GM23338 (cell line): ENCODE results near the gene MAGI1. TPM values are rescaled to one million over a fixed set of nuclear protein-coding genes. Genes with fewer than 3 reads are reported as not detected.
"Not testable (repeated sequence)": the region's sequence is repeated elsewhere in the genome, so short reads cannot be mapped to it uniquely, and the experiment has no call there.

Experiments
- ATAC-seq: fragments of 200-7000 bp; cut with Tn5 transposase; 3 replicates; pipeline ENCODE4 v1.9.1; 2020
- DNase-seq: peaks from one replicate; pipeline ENCODE4 v3.0.0-alpha.2; 2015; ENCODE audit warnings: low spot score
- H2AFZ ChIP-seq: fragments of 200-600 bp; sonication (generic); 2 replicates; pipeline ENCODE4 v1.8.0; 2016; ENCODE audit warnings: antibody characterized with exemption, mild to moderate bottlenecking, moderate library complexity
- H3F3A ChIP-seq: fragments of 200-600 bp; sonication (generic); replicated peaks from 2 replicates; pipeline ENCODE4 v1.8.0; 2017; ENCODE audit warnings: antibody characterized with exemption, mixed run types, low read depth
- H3K27ac ChIP-seq: fragments of 200-600 bp; sonication (generic); 2 replicates; pipeline ENCODE4 v1.6.1; 2016; ENCODE audit warnings: low read depth
- H3K27me3 ChIP-seq: fragments of 200-600 bp; sonication (generic); 2 replicates; pipeline ENCODE4 v1.8.0; 2016; ENCODE audit warnings: mild to moderate bottlenecking, mixed run types, moderate library complexity; ENCODE audit not compliant: insufficient read depth
- H3K36me3 ChIP-seq: fragments of 200-600 bp; sonication (generic); 2 replicates; pipeline ENCODE4 v1.8.0; 2016; ENCODE audit warnings: mild to moderate bottlenecking; ENCODE audit not compliant: insufficient read depth
- H3K4me1 ChIP-seq: fragments of 200-600 bp; sonication (generic); 2 replicates; pipeline ENCODE4 v1.8.0; 2016; ENCODE audit warnings: mild to moderate bottlenecking, moderate library complexity; ENCODE audit not compliant: insufficient read depth
- H3K4me2 ChIP-seq: fragments of 200-600 bp; sonication (generic); 2 replicates; pipeline ENCODE4 v1.7.1; 2017; ENCODE audit warnings: mixed run types
- H3K4me3 ChIP-seq: fragments of 200-600 bp; sonication (generic); 2 replicates; pipeline ENCODE4 v1.6.1; 2016; ENCODE audit warnings: mixed run types
- H3K79me2 ChIP-seq: fragments of 200-600 bp; sonication (generic); replicated peaks from 2 replicates; pipeline ENCODE4 v1.8.0; 2017; ENCODE audit warnings: mild to moderate bottlenecking; ENCODE audit not compliant: insufficient read depth
- H3K9me2 ChIP-seq: fragments of 200-600 bp; sonication (generic); 2 replicates; pipeline ENCODE4 v1.8.0; 2017; ENCODE audit not compliant: insufficient read depth
- H4K20me1 ChIP-seq: fragments of 200-600 bp; sonication (generic); replicated peaks from 2 replicates; pipeline ENCODE4 v1.8.0; 2017; ENCODE audit warnings: mild to moderate bottlenecking; ENCODE audit not compliant: insufficient read depth
- H3K27ac Mint-ChIP-seq: 2 replicates; pipeline ENCODE4 v1.8.0; 2020; ENCODE audit warnings: inconsistent platforms, mild to moderate bottlenecking, moderate library complexity, mixed read lengths
- H3K27me3 Mint-ChIP-seq: 3 replicates; pipeline ENCODE4 v1.8.0; 2022; ENCODE audit warnings: low read depth, mild to moderate bottlenecking, moderate library complexity, mixed read lengths, inconsistent platforms; ENCODE audit not compliant: insufficient read depth, poor library complexity
- H3K36me3 Mint-ChIP-seq: 3 replicates; pipeline ENCODE4 v1.8.0; 2021; ENCODE audit warnings: low read depth, mild to moderate bottlenecking, inconsistent platforms, moderate library complexity, mixed read lengths
- H3K4me1 Mint-ChIP-seq: 3 replicates; pipeline ENCODE4 v1.8.0; 2020; ENCODE audit warnings: mild to moderate bottlenecking, inconsistent platforms, mixed read lengths
- H3K4me3 Mint-ChIP-seq: 3 replicates; pipeline ENCODE4 v1.8.0; 2021; ENCODE audit warnings: moderate library complexity, mild to moderate bottlenecking, inconsistent platforms, mixed read lengths
- H3K9me3 Mint-ChIP-seq: 3 replicates; pipeline ENCODE4 v1.8.0; 2020; ENCODE audit warnings: moderate library complexity, mild to moderate bottlenecking, inconsistent platforms, mixed read lengths
- EZH2 ChIP-seq: fragments of 200-600 bp; sonication (generic); IDR thresholded peaks from one replicate; pipeline ENCODE4 v1.8.0; 2017; ENCODE audit warnings: antibody characterized with exemption, mild to moderate bottlenecking, low read depth; ENCODE audit not compliant: unreplicated experiment
- JUNB ChIP-seq: IDR thresholded peaks from one replicate; pipeline ENCODE4 v1.6.1; 2016; ENCODE audit warnings: antibody characterized with exemption; ENCODE audit not compliant: unreplicated experiment
- NANOG ChIP-seq: IDR thresholded peaks from 2 replicates; pipeline ENCODE4 v1.6.1; 2016; ENCODE audit warnings: antibody characterized with exemption, borderline replicate concordance
- POLR2AphosphoS5 ChIP-seq: IDR thresholded peaks from 2 replicates; pipeline ENCODE4 v1.6.1; 2016; ENCODE audit warnings: antibody characterized with exemption, low read depth
- STAT1 ChIP-seq: IDR thresholded peaks from one replicate; pipeline ENCODE4 v1.6.1; 2016; ENCODE audit warnings: antibody characterized with exemption; ENCODE audit not compliant: unreplicated experiment
- ZNF114 ChIP-seq: fragments of 250-450 bp; sonication (Bioruptor Pico); IDR thresholded peaks from 2 replicates; pipeline ENCODE4 v1.5.0; 2020; ENCODE audit warnings: mild to moderate bottlenecking, moderate library complexity
- polyA plus RNA-seq: library from polyadenylated mRNA; unstranded; fragments of >200 nt; fragmentation: Nextera tagmentation; extraction: Ambion mirVana; gene quantifications from 2 replicates; pipeline ENCODE4 v1.2.1, GENCODE V29; 2016
- total RNA-seq: library from RNA; depleted of rRNA; stranded (reverse); fragments of >200 nt; shearing (Covaris generic); gene quantifications from 2 replicates; pipeline ENCODE4 v1.2.3, GENCODE V29; 2014
- TF ChIP-seq, protein P1 (sequence below): IDR thresholded peaks from one replicate; pipeline ENCODE4 v1.6.1; 2018; ENCODE audit warnings: antibody characterized with exemption; ENCODE audit not compliant: unreplicated experiment
- TF ChIP-seq, protein P2 (sequence below): IDR thresholded peaks from 2 replicates; pipeline ENCODE4 v1.6.1; 2016; ENCODE audit warnings: antibody characterized with exemption
- TF ChIP-seq, protein P3 (sequence below): fragments of 250-450 bp; sonication (Bioruptor Pico); IDR thresholded peaks from 2 replicates; pipeline ENCODE4 v1.5.0; 2020; ENCODE audit warnings: mild to moderate bottlenecking, moderate library complexity

The MAGI1 gene
- total and polyA plus RNA-seq, 2 experiments from 2014 or later, result 27.4 to 71.2 TPM

DNA sequence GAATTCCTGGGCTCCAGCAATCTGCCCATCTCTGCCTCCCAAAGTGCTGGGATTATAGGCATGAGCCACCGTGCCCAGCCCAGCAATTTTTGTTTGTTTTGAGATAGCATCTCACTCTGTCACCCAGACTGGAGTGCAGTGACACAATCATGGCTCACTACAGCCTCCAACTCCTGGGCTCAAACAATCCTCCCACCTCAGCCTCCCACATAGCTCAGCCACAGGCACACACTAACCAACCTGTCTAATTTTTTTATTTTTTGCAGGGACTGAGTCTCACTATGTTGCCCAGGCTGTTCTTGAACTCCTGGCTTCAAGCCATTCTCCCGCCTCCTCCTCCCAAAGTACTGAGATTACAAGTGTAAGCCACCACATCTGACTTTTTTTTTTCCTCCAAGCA lies 7.6 kb upstream of the MAGI1 start:
- not testable (repeated sequence) for H3K79me2 ChIP-seq, H3K27ac Mint-ChIP-seq, H3F3A ChIP-seq, H3K9me2 ChIP-seq, H3K9me3 Mint-ChIP-seq, H3K4me2 ChIP-seq, H3K4me3 Mint-ChIP-seq, H4K20me1 ChIP-seq, H3K4me1 ChIP-seq, DNase-seq, H3K27ac ChIP-seq, H3K36me3 ChIP-seq, ATAC-seq, H3K4me3 ChIP-seq, H2AFZ ChIP-seq, H3K36me3 Mint-ChIP-seq, H3K27me3 ChIP-seq, H3K27me3 Mint-ChIP-seq
- peaks cover 10% of the 10 kb centered on the region for H3K4me1 Mint-ChIP-seq

DNA sequence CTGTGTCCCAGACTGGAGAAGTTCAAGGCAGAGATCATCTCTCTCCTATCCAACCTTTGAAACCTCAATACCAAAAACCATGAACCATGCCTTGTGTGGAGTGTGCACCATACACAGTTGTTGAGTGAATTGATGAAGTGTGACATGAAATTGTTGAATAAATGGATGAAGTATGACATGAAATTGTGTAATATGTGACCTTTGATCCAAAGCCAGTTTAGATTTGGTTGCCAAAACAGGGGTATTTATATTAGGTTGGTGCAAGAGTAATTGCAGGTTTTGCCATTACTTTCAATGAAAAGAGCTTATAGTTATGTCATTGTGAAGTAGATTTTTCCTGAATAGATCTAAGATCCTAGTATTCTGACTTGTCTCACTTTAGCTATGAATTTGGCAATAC lies 3.1 kb upstream of the MAGI1 start:
- Histone ChIP-seq H3K4me2 (no peak overlapping the region), H3K9me2 (no peaks in the 10 kb centered on the region), H3K27ac (no peak overlapping the region), H3K4me1 (peaks cover 5% of the 10 kb centered on the region; the same call in 1 of the 2 replicates), H3K79me2 (peaks cover 12% of the 10 kb centered on the region), H4K20me1 (no peaks in the 10 kb centered on the region), H3F3A (no peaks in the 10 kb centered on the region), H3K36me3 (no peaks in the 10 kb centered on the region), H3K27me3 (no peaks in the 10 kb centered on the region), H3K4me3 (no peak overlapping the region), H2AFZ (no peak overlapping the region)
- peaks cover 19% of the 10 kb centered on the region for H3K27me3 Mint-ChIP-seq
- TF ChIP-seq POLR2AphosphoS5, result no peak
- TF ChIP-seq, protein P1, sequence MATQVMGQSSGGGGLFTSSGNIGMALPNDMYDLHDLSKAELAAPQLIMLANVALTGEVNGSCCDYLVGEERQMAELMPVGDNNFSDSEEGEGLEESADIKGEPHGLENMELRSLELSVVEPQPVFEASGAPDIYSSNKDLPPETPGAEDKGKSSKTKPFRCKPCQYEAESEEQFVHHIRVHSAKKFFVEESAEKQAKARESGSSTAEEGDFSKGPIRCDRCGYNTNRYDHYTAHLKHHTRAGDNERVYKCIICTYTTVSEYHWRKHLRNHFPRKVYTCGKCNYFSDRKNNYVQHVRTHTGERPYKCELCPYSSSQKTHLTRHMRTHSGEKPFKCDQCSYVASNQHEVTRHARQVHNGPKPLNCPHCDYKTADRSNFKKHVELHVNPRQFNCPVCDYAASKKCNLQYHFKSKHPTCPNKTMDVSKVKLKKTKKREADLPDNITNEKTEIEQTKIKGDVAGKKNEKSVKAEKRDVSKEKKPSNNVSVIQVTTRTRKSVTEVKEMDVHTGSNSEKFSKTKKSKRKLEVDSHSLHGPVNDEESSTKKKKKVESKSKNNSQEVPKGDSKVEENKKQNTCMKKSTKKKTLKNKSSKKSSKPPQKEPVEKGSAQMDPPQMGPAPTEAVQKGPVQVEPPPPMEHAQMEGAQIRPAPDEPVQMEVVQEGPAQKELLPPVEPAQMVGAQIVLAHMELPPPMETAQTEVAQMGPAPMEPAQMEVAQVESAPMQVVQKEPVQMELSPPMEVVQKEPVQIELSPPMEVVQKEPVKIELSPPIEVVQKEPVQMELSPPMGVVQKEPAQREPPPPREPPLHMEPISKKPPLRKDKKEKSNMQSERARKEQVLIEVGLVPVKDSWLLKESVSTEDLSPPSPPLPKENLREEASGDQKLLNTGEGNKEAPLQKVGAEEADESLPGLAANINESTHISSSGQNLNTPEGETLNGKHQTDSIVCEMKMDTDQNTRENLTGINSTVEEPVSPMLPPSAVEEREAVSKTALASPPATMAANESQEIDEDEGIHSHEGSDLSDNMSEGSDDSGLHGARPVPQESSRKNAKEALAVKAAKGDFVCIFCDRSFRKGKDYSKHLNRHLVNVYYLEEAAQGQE, result no peak
- TF ChIP-seq JUNB, result no peak
- TF ChIP-seq, protein P2, sequence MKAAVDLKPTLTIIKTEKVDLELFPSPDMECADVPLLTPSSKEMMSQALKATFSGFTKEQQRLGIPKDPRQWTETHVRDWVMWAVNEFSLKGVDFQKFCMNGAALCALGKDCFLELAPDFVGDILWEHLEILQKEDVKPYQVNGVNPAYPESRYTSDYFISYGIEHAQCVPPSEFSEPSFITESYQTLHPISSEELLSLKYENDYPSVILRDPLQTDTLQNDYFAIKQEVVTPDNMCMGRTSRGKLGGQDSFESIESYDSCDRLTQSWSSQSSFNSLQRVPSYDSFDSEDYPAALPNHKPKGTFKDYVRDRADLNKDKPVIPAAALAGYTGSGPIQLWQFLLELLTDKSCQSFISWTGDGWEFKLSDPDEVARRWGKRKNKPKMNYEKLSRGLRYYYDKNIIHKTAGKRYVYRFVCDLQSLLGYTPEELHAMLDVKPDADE, result no peak
- TF ChIP-seq, protein P3, sequence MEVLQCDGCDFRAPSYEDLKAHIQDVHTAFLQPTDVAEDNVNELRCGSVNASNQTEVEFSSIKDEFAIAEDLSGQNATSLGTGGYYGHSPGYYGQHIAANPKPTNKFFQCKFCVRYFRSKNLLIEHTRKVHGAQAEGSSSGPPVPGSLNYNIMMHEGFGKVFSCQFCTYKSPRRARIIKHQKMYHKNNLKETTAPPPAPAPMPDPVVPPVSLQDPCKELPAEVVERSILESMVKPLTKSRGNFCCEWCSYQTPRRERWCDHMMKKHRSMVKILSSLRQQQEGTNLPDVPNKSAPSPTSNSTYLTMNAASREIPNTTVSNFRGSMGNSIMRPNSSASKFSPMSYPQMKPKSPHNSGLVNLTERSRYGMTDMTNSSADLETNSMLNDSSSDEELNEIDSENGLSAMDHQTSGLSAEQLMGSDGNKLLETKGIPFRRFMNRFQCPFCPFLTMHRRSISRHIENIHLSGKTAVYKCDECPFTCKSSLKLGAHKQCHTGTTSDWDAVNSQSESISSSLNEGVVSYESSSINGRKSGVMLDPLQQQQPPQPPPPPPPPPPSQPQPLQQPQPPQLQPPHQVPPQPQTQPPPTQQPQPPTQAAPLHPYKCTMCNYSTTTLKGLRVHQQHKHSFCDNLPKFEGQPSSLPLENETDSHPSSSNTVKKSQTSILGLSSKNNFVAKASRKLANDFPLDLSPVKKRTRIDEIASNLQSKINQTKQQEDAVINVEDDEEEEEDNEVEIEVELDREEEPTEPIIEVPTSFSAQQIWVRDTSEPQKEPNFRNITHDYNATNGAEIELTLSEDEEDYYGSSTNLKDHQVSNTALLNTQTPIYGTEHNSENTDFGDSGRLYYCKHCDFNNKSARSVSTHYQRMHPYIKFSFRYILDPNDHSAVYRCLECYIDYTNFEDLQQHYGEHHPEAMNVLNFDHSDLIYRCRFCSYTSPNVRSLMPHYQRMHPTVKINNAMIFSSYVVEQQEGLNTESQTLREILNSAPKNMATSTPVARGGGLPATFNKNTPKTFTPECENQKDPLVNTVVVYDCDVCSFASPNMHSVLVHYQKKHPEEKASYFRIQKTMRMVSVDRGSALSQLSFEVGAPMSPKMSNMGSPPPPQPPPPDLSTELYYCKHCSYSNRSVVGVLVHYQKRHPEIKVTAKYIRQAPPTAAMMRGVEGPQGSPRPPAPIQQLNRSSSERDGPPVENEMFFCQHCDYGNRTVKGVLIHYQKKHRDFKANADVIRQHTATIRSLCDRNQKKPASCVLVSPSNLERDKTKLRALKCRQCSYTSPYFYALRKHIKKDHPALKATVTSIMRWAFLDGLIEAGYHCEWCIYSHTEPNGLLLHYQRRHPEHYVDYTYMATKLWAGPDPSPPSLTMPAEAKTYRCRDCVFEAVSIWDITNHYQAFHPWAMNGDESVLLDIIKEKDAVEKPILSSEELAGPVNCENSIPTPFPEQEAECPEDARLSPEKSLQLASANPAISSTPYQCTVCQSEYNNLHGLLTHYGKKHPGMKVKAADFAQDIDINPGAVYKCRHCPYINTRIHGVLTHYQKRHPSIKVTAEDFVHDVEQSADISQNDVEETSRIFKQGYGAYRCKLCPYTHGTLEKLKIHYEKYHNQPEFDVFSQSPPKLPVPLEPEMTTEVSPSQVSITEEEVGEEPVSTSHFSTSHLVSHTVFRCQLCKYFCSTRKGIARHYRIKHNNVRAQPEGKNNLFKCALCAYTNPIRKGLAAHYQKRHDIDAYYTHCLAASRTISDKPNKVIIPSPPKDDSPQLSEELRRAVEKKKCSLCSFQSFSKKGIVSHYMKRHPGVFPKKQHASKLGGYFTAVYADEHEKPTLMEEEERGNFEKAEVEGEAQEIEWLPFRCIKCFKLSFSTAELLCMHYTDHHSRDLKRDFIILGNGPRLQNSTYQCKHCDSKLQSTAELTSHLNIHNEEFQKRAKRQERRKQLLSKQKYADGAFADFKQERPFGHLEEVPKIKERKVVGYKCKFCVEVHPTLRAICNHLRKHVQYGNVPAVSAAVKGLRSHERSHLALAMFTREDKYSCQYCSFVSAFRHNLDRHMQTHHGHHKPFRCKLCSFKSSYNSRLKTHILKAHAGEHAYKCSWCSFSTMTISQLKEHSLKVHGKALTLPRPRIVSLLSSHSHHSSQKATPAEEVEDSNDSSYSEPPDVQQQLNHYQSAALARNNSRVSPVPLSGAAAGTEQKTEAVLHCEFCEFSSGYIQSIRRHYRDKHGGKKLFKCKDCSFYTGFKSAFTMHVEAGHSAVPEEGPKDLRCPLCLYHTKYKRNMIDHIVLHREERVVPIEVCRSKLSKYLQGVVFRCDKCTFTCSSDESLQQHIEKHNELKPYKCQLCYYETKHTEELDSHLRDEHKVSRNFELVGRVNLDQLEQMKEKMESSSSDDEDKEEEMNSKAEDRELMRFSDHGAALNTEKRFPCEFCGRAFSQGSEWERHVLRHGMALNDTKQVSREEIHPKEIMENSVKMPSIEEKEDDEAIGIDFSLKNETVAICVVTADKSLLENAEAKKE (CRISPR knock-in tag), result no peak
- no peak for TF ChIP-seq STAT1
- TF ChIP-seq NANOG, result no peak
- no peak for TF ChIP-seq EZH2
- no peak for TF ChIP-seq ZNF114 (CRISPR knock-in tag)
- ATAC-seq (no peak), DNase-seq (no peak)
- peaks cover 16% of the 10 kb centered on the region for H3K4me1 Mint-ChIP-seq
- no peak overlapping the region for H3K4me3 Mint-ChIP-seq
- H3K27ac Mint-ChIP-seq, result no peak overlapping the region
- peaks cover 4% of the 10 kb centered on the region; the same call in 1 of the 3 replicates for H3K36me3 Mint-ChIP-seq
- H3K9me3 Mint-ChIP-seq, result no peaks in the 10 kb centered on the region; the same call in 2 of the 3 replicates
